Measurements from ENCODE around the gene C1orf210.

DNA sequence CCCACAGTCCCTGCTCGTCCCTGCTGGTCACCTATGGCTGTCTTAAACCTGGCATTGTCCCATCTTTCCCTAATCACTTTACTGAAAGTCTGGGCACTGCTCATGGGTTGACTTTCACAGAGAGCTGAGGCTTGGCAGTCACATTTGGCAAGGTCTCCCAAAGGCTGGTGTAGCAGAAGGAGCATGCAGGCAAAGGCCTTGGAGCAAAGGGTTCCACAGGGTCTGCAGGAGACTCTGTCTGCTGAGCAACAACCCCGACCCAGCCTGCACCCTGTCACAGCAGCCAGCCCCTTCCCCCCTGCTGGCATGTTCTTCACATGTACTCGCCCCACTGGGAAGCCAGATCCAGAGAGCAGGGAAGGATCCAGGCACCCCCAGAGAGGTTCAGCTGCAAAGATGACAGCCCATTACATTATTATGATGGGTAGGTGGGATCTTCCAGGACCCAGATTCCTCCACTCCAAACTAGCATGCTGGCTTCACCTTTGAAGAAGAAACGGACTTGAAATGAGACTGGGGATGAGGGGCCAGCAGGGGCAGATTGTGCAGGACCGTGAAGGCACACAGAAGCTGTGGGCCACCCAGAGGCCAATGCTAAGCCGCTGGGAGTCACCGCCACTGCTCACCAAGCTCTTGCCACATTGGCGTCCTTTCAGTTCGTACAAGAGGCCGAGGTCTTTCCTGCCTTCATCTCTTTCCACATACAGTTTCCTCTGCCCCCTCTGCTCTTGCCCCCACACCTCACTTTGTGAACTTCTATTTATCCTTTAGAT, 29.8 kb downstream of the C1orf210 start:
- TF ChIP-seq RARB (CRISPR knock-in tag; IDR thresholded peaks at IDR 0.05) (no peak), CSDC2 (CRISPR knock-in tag; IDR thresholded peaks at IDR 0.05) (no peak), ARNTL (CRISPR knock-in tag; IDR thresholded peaks at IDR 0.05; ENCODE audit: borderline replicate concordance, low read depth) (no peak), ESRRG (CRISPR knock-in tag; IDR thresholded peaks at IDR 0.05) (no peak), GLIS3 (CRISPR knock-in tag; IDR thresholded peaks at IDR 0.05) (no peak), ZNF8 (CRISPR knock-in tag; IDR thresholded peaks at IDR 0.05) (no peak), ZC3H10 (CRISPR knock-in tag; IDR thresholded peaks at IDR 0.05) (no peak), SNAI2 (CRISPR knock-in tag; IDR thresholded peaks at IDR 0.05) (no peak), ZNF565 (CRISPR knock-in tag; conservative IDR thresholded peaks at IDR 0.05; ENCODE audit: low read depth) (no peak)
- TF ChIP-seq, protein P1, sequence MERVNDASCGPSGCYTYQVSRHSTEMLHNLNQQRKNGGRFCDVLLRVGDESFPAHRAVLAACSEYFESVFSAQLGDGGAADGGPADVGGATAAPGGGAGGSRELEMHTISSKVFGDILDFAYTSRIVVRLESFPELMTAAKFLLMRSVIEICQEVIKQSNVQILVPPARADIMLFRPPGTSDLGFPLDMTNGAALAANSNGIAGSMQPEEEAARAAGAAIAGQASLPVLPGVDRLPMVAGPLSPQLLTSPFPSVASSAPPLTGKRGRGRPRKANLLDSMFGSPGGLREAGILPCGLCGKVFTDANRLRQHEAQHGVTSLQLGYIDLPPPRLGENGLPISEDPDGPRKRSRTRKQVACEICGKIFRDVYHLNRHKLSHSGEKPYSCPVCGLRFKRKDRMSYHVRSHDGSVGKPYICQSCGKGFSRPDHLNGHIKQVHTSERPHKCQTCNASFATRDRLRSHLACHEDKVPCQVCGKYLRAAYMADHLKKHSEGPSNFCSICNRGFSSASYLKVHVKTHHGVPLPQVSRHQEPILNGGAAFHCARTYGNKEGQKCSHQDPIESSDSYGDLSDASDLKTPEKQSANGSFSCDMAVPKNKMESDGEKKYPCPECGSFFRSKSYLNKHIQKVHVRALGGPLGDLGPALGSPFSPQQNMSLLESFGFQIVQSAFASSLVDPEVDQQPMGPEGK (CRISPR knock-in tag; IDR thresholded peaks at IDR 0.05; ENCODE audit: borderline replicate concordance) = no peak
- TF ChIP-seq, protein P2, sequence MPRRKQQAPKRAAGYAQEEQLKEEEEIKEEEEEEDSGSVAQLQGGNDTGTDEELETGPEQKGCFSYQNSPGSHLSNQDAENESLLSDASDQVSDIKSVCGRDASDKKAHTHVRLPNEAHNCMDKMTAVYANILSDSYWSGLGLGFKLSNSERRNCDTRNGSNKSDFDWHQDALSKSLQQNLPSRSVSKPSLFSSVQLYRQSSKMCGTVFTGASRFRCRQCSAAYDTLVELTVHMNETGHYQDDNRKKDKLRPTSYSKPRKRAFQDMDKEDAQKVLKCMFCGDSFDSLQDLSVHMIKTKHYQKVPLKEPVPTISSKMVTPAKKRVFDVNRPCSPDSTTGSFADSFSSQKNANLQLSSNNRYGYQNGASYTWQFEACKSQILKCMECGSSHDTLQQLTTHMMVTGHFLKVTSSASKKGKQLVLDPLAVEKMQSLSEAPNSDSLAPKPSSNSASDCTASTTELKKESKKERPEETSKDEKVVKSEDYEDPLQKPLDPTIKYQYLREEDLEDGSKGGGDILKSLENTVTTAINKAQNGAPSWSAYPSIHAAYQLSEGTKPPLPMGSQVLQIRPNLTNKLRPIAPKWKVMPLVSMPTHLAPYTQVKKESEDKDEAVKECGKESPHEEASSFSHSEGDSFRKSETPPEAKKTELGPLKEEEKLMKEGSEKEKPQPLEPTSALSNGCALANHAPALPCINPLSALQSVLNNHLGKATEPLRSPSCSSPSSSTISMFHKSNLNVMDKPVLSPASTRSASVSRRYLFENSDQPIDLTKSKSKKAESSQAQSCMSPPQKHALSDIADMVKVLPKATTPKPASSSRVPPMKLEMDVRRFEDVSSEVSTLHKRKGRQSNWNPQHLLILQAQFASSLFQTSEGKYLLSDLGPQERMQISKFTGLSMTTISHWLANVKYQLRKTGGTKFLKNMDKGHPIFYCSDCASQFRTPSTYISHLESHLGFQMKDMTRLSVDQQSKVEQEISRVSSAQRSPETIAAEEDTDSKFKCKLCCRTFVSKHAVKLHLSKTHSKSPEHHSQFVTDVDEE (CRISPR knock-in tag; IDR thresholded peaks at IDR 0.05) = no peak
- TF ChIP-seq, protein P3, sequence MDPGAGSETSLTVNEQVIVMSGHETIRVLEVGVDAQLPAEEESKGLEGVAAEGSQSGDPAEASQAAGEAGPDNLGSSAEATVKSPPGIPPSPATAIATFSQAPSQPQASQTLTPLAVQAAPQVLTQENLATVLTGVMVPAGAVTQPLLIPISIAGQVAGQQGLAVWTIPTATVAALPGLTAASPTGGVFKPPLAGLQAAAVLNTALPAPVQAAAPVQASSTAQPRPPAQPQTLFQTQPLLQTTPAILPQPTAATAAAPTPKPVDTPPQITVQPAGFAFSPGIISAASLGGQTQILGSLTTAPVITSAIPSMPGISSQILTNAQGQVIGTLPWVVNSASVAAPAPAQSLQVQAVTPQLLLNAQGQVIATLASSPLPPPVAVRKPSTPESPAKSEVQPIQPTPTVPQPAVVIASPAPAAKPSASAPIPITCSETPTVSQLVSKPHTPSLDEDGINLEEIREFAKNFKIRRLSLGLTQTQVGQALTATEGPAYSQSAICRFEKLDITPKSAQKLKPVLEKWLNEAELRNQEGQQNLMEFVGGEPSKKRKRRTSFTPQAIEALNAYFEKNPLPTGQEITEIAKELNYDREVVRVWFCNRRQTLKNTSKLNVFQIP (CRISPR knock-in tag; IDR thresholded peaks at IDR 0.05; ENCODE audit: borderline replicate concordance, low read depth) = no peak
